IPS-11a (cell line): ENCODE results near the gene PRR14L.
"Not testable (repeated sequence)": the region's sequence is repeated elsewhere in the genome, so short reads cannot be mapped to it uniquely, and the experiment has no call there.

ENCODE experiments used
- H3K4me3 ChIP-seq: one replicate; pipeline ENCODE4 v1.5.1; 2013; ENCODE audit warnings: low read depth, low read length, control low read depth

Gene PRR14L

DNA sequence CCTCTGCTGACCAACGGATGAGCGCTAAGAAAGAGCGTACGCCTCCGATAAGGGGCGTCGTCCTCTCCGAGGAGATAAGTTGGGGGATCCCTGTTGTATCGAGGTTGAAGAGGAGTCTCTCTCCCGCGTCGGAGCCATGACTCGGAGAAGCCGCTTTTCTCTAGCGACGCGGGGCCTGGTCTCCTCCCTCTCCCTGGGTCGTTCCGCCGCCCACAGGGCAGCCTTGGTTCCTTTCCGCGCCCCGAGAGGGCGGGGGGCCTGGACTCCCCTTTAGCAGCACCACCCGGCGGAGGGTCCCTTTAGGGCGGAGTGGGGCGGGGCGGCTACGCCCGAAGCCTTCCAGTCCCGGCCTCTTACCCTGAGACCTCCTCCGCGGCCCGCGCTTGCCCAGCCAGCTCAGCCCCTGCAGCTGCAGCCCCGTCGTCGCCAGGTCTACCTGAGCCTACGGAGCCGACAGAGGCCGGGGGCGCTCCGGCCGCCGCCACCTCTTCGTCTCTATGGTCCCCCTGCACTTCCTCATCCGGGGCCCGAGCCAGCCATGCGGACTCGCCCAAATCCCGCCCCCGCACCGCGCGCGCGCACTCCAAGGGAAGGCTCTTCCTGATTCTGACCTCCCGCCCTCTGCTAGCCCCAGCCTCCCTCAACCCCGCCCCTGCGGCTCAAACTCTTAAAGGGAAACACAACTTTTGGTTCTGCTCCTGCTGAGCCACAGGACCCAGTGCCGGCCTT is at the start of gene PRR14L:
TSS of gene PRR14L (minus strand) at position 497 of the 729 bp plus-strand sequence. CDS start 11,272 bp downstream, outside the sequence.
- H3K4me3 ChIP-seq: peak within 1 kb of the TSS; percentile 98

GRCh38 chr22:31799358-31799757 is 49.4 kb upstream of the PRR14L start:
- H3K4me3 ChIP-seq: not testable (repeated sequence)

DNA sequence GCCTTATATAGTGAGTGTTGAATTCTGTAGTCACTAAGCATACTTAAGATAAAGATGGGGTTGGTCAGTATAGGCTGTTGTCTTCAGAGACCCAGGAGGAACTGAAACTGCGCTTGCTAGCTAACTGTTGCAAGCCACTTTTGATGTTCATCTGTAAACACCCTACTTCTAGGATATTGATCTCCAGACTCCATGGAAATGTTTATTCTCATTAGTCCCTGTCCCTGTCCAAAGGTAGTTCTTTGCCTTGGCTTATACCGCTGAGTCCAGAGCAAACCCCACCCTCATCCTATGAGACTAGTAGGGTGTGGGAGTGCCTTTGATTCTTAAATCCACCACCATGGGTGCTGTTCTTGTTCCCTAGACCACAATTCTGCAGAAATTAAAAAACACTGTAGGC is 40.3 kb upstream of the PRR14L start:
- H3K4me3 ChIP-seq: no peak overlapping the region

DNA sequence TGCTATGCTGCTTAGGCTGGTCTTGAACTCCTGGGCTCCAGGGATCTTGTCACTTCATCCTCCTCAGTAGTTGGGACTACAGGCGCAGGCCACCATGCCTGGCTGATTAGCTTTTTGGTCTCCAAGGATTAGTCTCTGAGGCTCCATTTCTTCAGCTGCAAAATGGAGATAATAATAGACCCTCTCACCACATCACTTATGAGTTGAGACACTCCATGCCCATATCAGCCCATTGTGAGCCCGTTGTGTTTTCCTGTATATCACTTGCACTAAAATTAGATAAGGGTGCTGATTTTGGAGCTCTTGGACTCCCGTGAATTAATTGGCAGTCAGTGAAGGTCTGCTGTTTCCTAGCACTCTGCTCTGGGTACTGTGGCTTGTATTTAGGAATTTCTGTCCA is 39.9 kb upstream of the PRR14L start:
- no peak overlapping the region for H3K4me3 ChIP-seq

- H3K4me3 ChIP-seq: no peak overlapping the region
Observed at GRCh38 chr22:31776231-31776630, 26.3 kb upstream of the PRR14L start.

GRCh38 chr22:31773416-31773815 is 23.5 kb upstream of the PRR14L start:
- no peak overlapping the region for H3K4me3 ChIP-seq

- no peak overlapping the region for H3K4me3 ChIP-seq
Observed at GRCh38 chr22:31768422-31769059, 18.6 kb upstream of the PRR14L start.

DNA sequence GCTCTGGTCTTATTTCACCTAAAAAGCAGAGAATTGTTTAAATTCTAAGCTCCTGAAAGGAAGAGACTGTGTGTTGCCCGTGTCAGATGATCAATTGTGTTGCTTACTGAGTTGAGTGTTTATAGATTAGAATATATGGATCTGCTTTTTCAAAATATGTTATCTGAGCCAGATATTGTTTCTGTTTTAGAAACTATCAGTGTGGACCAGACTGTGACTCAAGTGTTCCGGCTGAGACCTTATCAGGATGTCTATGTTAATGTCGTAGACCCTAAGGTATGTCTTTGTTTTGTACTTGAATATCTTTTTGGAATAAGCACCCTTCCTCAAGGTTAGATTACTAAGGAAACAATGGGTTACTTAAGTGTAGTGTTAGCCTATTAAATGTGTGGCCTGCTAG is 14.9 kb upstream of the PRR14L start:
- no peak overlapping the region for H3K4me3 ChIP-seq

DNA sequence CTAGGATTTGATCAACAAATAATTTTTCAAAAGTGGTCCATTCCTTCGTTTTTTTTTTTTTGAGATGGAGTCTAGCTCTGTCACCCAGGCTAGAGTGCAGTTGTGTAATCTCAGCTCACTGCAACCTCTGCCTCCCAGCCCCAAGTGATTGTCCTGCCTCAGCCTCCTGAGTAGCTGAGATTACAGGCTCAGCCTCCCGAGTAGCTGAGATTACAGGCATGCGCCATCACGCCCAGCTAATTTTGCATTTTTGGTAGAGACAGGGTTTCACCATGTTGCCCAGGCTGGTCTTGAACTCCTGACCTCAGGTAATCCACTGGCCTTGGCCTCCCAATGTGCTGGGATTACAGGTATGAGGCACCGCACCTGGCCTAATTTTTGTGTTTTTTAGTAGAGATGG is 8.9 kb upstream of the PRR14L start:
- H3K4me3 ChIP-seq: not testable (repeated sequence)

- H3K4me3 ChIP-seq: no peak overlapping the region
Observed at GRCh38 chr22:31757265-31757664, 7.3 kb upstream of the PRR14L start.

DNA sequence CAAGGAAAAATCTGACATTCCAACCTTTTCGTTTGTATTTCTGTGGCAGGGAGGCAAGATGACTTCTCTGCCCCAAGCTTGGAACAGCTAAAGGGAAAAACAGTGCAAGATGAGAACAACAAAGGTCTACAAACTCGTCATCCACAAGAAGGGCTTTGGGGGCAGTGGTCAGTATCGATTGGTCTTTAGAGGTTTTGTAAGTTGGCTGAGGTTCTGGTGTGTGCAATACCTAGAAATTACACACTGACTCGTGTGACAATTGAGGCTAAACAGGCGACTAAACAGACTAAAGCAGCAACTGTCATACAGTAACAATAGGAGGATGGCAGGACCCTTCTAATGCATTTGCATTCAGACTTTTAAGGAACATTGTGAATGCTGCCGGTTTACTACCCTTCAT is 4.9 kb upstream of the PRR14L start:
- H3K4me3 ChIP-seq: peak overlapping the region; percentile 83

- H3K4me3 ChIP-seq: peak within 1 kb of the TSS; percentile 83
Observed at GRCh38 chr22:31753634-31754501, 3.9 kb upstream of the PRR14L start, which contains the start of gene DEPDC5. TSS of gene DEPDC5 (plus strand) at chr22:31754019. CDS start at chr22:31754922, 903 bp downstream.

DNA sequence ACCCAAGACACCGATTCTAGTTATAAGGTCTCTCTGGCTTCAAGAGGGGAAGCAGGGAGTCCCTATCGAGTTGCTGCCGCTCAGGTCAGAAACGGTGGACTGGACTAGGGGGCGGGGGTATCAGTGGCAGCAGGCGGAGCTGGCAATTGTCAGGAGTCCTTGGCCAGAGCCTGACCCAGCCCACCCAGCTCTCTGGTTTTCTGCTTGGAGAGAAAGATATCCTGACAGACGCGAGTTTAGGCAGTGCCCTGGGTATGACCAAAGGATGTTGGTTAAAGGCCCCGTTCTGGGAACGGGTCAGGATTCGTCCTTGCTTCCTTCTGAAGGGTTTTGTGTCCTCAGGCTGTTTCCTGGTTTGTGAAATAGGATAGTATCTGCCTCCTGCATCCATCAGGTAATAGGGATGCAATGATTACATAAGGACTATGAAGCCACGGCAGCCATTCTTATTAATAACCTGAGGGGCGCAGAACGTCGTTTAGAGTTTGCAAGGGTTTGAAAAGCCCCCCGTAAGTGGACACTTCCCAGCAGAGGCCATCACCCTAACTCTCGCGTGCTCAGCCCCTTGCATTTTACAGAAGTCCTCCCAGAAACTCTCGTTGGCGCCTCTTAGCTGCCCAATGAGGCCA is 3.2 kb upstream of the PRR14L start:
- H3K4me3 ChIP-seq: peak overlapping the region; percentile 49

- no peak overlapping the region for H3K4me3 ChIP-seq
Observed at GRCh38 chr22:31752096-31752847, 2.3 kb upstream of the PRR14L start.

DNA sequence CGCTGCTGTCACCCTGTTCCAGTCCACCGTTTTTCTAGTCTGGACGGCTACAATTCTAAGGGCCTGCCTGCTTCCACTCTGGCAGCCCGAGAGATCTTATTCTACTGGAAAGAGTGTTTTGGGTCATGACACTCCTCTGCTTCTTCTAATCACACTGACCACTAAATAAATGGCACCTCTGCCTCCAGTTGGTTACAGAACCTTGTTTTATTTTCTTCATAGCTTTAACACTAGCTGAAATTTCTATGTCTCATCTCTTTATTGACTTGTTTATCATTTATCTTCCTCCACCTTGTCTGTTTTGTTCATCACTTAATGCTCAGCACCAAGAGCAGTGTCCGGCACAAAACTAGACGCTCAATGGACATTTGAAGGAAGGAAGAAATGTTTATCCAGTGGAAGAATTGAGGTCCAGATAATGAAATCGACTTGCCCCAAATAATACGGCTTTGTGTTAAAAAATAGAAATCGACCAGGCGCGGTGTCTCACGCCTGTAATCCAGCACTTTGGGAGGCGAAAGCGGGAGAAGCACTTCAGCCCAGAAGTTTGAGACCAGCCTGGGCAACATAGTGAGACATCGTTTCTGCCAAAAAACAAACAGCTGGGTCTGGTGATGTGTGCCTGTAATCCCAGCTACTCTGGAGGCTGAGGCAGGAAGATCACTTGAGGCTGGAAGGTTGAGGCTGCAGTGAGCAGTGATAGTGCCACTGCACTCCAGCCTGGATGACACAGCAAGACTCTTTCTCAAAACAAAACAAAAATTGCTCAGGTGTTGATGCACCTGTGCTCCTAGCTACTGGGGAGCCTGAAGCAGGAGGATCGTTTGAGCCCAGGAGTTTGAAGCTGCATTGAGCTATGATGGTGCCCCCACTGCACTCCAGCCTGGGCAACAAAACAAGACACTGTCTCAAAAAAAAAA is 693 bp upstream of the PRR14L start:
- peak overlapping the region; percentile 98 for H3K4me3 ChIP-seq

- H3K4me3 ChIP-seq: peak overlapping the region; percentile 98
Observed at GRCh38 chr22:31748490-31748889, 1.4 kb downstream of the PRR14L start.

DNA sequence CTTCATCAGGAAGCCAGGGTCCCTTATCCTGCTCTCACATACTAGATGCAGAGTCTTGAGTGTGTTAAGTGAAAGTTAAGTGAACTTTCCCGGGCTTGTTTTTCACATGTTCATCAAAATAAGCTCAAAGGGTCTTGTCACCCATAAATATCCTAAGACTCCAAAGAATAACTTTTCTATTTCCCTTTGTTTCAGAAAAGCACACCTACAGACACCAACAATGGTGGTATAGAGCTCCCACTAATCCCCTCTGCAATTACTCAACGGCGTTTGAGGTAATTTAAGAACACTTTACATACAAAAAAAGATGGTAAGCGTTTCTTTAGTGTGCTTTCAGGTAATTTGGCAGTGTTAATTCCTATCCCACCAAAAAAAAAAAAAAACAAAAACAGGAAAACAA is 2.5 kb downstream of the PRR14L start:
- H3K4me3 ChIP-seq: no peak overlapping the region

GRCh38 chr22:31743871-31744270 is 6.1 kb downstream of the PRR14L start:
- no peak overlapping the region for H3K4me3 ChIP-seq

DNA sequence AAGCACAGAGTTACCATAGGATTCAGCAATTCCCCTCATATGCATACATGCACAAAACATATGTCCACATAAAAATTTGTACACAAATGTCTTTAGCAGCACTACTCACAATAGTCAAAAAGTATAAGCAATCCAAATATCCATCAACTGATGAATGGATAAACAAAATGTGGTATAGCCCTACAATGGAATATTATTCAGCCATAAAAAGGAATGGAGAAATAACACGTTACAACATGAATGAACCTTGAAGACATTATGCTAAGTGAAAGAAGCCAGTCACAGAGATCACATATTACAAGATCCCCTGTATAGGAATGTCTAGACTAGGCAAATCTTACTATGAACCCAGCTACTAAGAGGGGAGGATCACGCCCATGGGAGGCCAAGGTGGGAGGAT is 7.2 kb downstream of the PRR14L start:
- no peak overlapping the region for H3K4me3 ChIP-seq
